Measurements from ENCODE around the gene RNF157. TPM values are rescaled to one million over a fixed set of nuclear protein-coding genes. Genes with fewer than 3 reads are reported as not detected.

RNF157 gene
- total RNA-seq, 4 donors from 2014 or later = 32.5 to 164 (median 54.8) TPM

- no peak for DNase-seq
- TF ChIP-seq EP300 (IDR thresholded peaks at IDR 0.05; ENCODE audit: low read depth) (no peak), POLR2A (IDR thresholded peaks at IDR 0.05) (no peak), CTCF (IDR thresholded peaks at IDR 0.05) (no peak), POLR2AphosphoS5 (IDR thresholded peaks at IDR 0.05) (no peak)
- no peak overlapping the region for H3K4me3 ChIP-seq
- no peaks in the 10 kb centered on the region for H3K4me1 ChIP-seq
- intact Hi-C loops (cut with DNase I; ENCODE audit: low total_unique reads) = no loop called here
- no peaks in the 10 kb centered on the region for H3K27me3 ChIP-seq
- H3K9me3 ChIP-seq = no peaks in the 10 kb centered on the region
- in situ Hi-C loops (cut with MboI; ENCODE audit: low pct_ligation_motif_present in 1 of 4, low pct_unique_long_range_greater_than_20kb in 1 of 4, low sequenced_read_pairs in 3 of 4) = no loop called here
- WGBS, 2 donors (ENCODE audit: low coverage in 1 of 2) = 84 to 88% methylated on average over 3 to 5 of the region's 5 CpGs
- peaks cover 0 to 6% (median 3%) of the 10 kb centered on the region in 4 donors for H3K36me3 ChIP-seq
- no peak overlapping the region for H3K27ac ChIP-seq
These were observed 82.5 kb downstream of the RNF157 start for GRCh38 chr17:76157759-76158158.

- no peak for DNase-seq
- Histone ChIP-seq H3K27me3 (no peaks in the 10 kb centered on the region), H3K9me3 (no peaks in the 10 kb centered on the region), H3K4me3 (no peak overlapping the region), H3K4me1 (no peaks in the 10 kb centered on the region), H3K36me3 (peaks cover 0 to 6% (median 3%) of the 10 kb centered on the region in 4 donors), H3K27ac (no peak overlapping the region)
- intact Hi-C loops (cut with DNase I; ENCODE audit: low total_unique reads) = no loop called here
- TF ChIP-seq EP300 (IDR thresholded peaks at IDR 0.05; ENCODE audit: low read depth) = no peak
- TF ChIP-seq POLR2A (IDR thresholded peaks at IDR 0.05) = no peak
- TF ChIP-seq POLR2AphosphoS5 (IDR thresholded peaks at IDR 0.05) = no peak
- no peak for TF ChIP-seq CTCF (IDR thresholded peaks at IDR 0.05)
- WGBS, 2 donors (ENCODE audit: low coverage in 1 of 2) = 86 to 97% methylated on average over 5 to 8 of the region's 8 CpGs
- in situ Hi-C loops (cut with MboI; ENCODE audit: low pct_ligation_motif_present in 1 of 4, low pct_unique_long_range_greater_than_20kb in 1 of 4, low sequenced_read_pairs in 3 of 4) = no loop called here
These were observed 83.7 kb downstream of the RNF157 start for GRCh38 chr17:76156662-76156991.

GRCh38 chr17:76155988-76156661 lies 84.2 kb downstream of the RNF157 start:
- Histone ChIP-seq H3K4me1 (no peaks in the 10 kb centered on the region), H3K4me3 (no peak overlapping the region), H3K27ac (no peak overlapping the region), H3K36me3 (peaks cover 0 to 6% (median 3%) of the 10 kb centered on the region in 4 donors), H3K27me3 (no peaks in the 10 kb centered on the region), H3K9me3 (no peaks in the 10 kb centered on the region)
- in situ Hi-C loops (cut with MboI; ENCODE audit: low pct_ligation_motif_present in 1 of 4, low pct_unique_long_range_greater_than_20kb in 1 of 4, low sequenced_read_pairs in 3 of 4) (no loop called here), intact Hi-C loops (cut with DNase I; ENCODE audit: low total_unique reads) (no loop called here)
- whole genome bisulfite sequencing, 2 donors (ENCODE audit: low coverage in 1 of 2) = 74 to 93% methylated on average over 5 to 13 of the region's 13 CpGs
- DNase-seq = no peak
- TF ChIP-seq POLR2AphosphoS5 (IDR thresholded peaks at IDR 0.05) (no peak), CTCF (IDR thresholded peaks at IDR 0.05) (no peak), EP300 (IDR thresholded peaks at IDR 0.05; ENCODE audit: low read depth) (no peak), POLR2A (IDR thresholded peaks at IDR 0.05) (no peak)

- in situ Hi-C loops (cut with MboI; ENCODE audit: low pct_ligation_motif_present in 1 of 4, low pct_unique_long_range_greater_than_20kb in 1 of 4, low sequenced_read_pairs in 3 of 4) (no loop called here), intact Hi-C loops (cut with DNase I; ENCODE audit: low total_unique reads) (no loop called here)
- Histone ChIP-seq H3K36me3 (peaks cover 0 to 6% (median 3%) of the 10 kb centered on the region in 4 donors), H3K4me1 (peaks cover 0 to 6% (median 0%) of the 10 kb centered on the region in 4 donors), H3K27me3 (no peaks in the 10 kb centered on the region), H3K9me3 (no peaks in the 10 kb centered on the region), H3K27ac (no peak overlapping the region), H3K4me3 (no peak overlapping the region)
- DNase-seq = no peak
- TF ChIP-seq POLR2AphosphoS5 (IDR thresholded peaks at IDR 0.05) = no peak
- TF ChIP-seq CTCF (IDR thresholded peaks at IDR 0.05) = no peak
- TF ChIP-seq POLR2A (IDR thresholded peaks at IDR 0.05) = no peak
- no peak for TF ChIP-seq EP300 (IDR thresholded peaks at IDR 0.05; ENCODE audit: low read depth)
- 96% methylated on average over 8 of the region's 10 CpGs; no CpG with 5 or more reads in 1 of the 2 donors for WGBS, 2 donors (ENCODE audit: low coverage in 1 of 2)
These were observed 85.1 kb downstream of the RNF157 start for GRCh38 chr17:76154936-76155845.

Measured in transverse colon (tissue), 4 donors.